Gastroesophageal sphincter (tissue), 4 donors: Measurements from ENCODE around the gene CPT1A. TPM values are rescaled to one million over a fixed set of nuclear protein-coding genes. Genes with fewer than 3 reads are reported as not detected.

Experiments
- ATAC-seq: fragments of 150-250 bp; one replicate; pipeline ENCODE4 v1.9.1; 2016; ENCODE audit warnings: mild to moderate bottlenecking, moderate library complexity
- H3K27ac ChIP-seq, 4 donors: fragments of 200-600 bp; sonication (generic) in 3 of 4; 1 replicate in 3 of 4; 2 replicates in 1 of 4; pipeline ENCODE4 v1.5.1; 2016 to 2019
- H3K27me3 ChIP-seq: fragments of 200-600 bp; sonication (generic); one replicate; pipeline ENCODE4 v1.5.1; 2019
- H3K36me3 ChIP-seq, 2 donors: fragments of 200-600 bp; sonication (generic); one replicate each; pipeline ENCODE4 v1.5.1; 2019; ENCODE audit warnings: control low read depth in 1 of 2
- H3K4me1 ChIP-seq, 3 donors: fragments of 200-600 bp; sonication (generic); 1 replicate in 2 of 3; 2 replicates in 1 of 3; pipeline ENCODE4 v1.5.1; 2016 to 2019; ENCODE audit warnings: control low read depth in 2 of 3
- H3K4me3 ChIP-seq, 2 donors: fragments of 200-600 bp; sonication (generic); one replicate each; pipeline ENCODE4 v1.5.1; 2019; ENCODE audit warnings: mild to moderate bottlenecking in 1 of 2, moderate library complexity in 1 of 2
- H3K9me3 ChIP-seq, 3 donors: fragments of 200-600 bp; sonication (generic); one replicate each; pipeline ENCODE4 v1.5.1; 2017 to 2019; ENCODE audit warnings: control low read depth in 2 of 3
- EP300 ChIP-seq: sonication (generic); formaldehyde crosslinking; IDR thresholded peaks from one replicate; pipeline ENCODE4 v1.6.1; 2017; ENCODE audit warnings: antibody characterized with exemption, mild to moderate bottlenecking
- POLR2A ChIP-seq, 2 donors: fragments of 450-650 bp; IDR thresholded peaks; one replicate each; pipeline ENCODE4 v1.6.1; 2017; ENCODE audit warnings: antibody characterized with exemption in 2 of 2, mild to moderate bottlenecking in 2 of 2, moderate library complexity in 1 of 2
- POLR2AphosphoS5 ChIP-seq: sonication (generic); formaldehyde crosslinking; IDR thresholded peaks from one replicate; pipeline ENCODE4 v1.6.1; 2017; ENCODE audit warnings: antibody characterized with exemption
- WGBS, 2 donors: methylation state at CpG; one replicate each; pipeline ENCODE4 v1.1.5; 2018; ENCODE audit warnings: low coverage in 1 of 2; 5-methylcytosine and 5-hydroxymethylcytosine counted together
- total RNA-seq, 4 donors: library from RNA; depleted of rRNA; stranded (reverse); fragments of >200 nt; gene quantifications; one replicate each; pipeline ENCODE4 v1.1.0, GENCODE V29; 2016
- TF ChIP-seq, protein P1 (sequence below), 4 experiments: fragments of 200-600 bp in 2 of 4; fragments of 450-650 bp in 2 of 4; sonication (generic) in 1 of 4; IDR thresholded peaks; one replicate each; pipeline ENCODE4 v1.5.1; 2017 to 2019; ENCODE audit warnings: antibody characterized with exemption in 4 of 4, mild to moderate bottlenecking in 2 of 4, moderate library complexity in 2 of 4

CPT1A gene
- total RNA-seq, 4 donors from 2014 or later = 33.4 to 103 (median 74.7) TPM

DNA sequence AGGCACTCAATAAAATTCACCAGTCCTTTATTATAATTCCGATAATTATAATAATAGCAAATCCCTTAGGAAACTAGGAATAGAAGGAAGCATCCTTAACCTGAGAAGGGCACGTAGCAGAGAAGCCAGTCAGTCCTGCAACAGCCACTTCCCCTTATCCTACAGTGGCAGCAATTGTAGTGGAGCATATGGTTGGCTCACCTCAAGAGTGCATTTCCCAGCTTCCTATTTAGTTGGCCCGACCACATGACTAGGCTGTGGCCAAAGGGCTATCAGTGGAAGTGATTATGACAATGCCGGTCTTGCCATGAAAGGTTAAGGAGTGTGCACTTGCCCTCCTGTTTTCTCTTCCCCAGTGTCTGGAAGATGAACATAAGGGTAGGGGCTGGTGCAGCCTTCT is 117.4 kb downstream of the CPT1A start:
- no peak overlapping the region for H3K27ac ChIP-seq
- ATAC-seq = no peak
- no peak overlapping the region for H3K4me3 ChIP-seq
- peaks cover 0 to 8% (median 0%) of the 10 kb centered on the region in 3 donors for H3K9me3 ChIP-seq
- WGBS, 2 donors = 87% methylated on average over 2 to 4 of the region's 4 CpGs
- TF ChIP-seq POLR2AphosphoS5 = no peak
- no peak for TF ChIP-seq EP300
- TF ChIP-seq POLR2A (IDR thresholded peaks at IDR 0.05) = no peak
- TF ChIP-seq, protein P1, sequence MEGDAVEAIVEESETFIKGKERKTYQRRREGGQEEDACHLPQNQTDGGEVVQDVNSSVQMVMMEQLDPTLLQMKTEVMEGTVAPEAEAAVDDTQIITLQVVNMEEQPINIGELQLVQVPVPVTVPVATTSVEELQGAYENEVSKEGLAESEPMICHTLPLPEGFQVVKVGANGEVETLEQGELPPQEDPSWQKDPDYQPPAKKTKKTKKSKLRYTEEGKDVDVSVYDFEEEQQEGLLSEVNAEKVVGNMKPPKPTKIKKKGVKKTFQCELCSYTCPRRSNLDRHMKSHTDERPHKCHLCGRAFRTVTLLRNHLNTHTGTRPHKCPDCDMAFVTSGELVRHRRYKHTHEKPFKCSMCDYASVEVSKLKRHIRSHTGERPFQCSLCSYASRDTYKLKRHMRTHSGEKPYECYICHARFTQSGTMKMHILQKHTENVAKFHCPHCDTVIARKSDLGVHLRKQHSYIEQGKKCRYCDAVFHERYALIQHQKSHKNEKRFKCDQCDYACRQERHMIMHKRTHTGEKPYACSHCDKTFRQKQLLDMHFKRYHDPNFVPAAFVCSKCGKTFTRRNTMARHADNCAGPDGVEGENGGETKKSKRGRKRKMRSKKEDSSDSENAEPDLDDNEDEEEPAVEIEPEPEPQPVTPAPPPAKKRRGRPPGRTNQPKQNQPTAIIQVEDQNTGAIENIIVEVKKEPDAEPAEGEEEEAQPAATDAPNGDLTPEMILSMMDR (IDR thresholded peaks at IDR 0.05) = no peak
- peaks cover 9% of the 10 kb centered on the region for H3K27me3 ChIP-seq
- H3K36me3 ChIP-seq = no peaks in the 10 kb centered on the region
- no peaks in the 10 kb centered on the region for H3K4me1 ChIP-seq

DNA sequence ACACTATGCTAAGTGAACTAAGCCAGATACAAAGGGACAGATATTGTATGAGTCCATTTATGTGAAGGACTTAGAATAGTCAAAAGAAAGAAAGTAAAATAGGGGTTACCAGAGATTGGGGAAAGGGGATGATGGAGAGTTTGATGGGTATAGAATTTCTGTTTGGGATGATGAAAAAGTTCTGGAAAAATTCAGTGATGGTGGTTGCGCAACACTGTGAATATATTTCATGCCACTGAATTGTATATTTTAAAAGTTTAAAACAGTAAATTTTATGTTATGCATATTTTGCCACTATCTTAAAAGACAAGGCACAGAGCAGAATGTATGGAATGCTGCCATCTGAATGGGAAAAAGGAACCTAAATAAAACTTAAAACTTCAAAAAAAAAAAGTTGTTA is 119.6 kb downstream of the CPT1A start:
- peaks cover 9% of the 10 kb centered on the region for H3K27me3 ChIP-seq
- H3K4me1 ChIP-seq = no peaks in the 10 kb centered on the region
- H3K9me3 ChIP-seq = peaks cover 0 to 8% (median 0%) of the 10 kb centered on the region in 3 donors
- no peak for ATAC-seq
- no peak overlapping the region for H3K4me3 ChIP-seq
- H3K36me3 ChIP-seq = no peaks in the 10 kb centered on the region
- 93 to 100% methylated on average over 1 of the region's 1 CpG for WGBS, 2 donors
- TF ChIP-seq POLR2A (IDR thresholded peaks at IDR 0.05) = no peak
- no peak for TF ChIP-seq POLR2AphosphoS5
- TF ChIP-seq, protein P1 (IDR thresholded peaks at IDR 0.05) = no peak
- no peak for TF ChIP-seq EP300
- no peak overlapping the region for H3K27ac ChIP-seq

DNA sequence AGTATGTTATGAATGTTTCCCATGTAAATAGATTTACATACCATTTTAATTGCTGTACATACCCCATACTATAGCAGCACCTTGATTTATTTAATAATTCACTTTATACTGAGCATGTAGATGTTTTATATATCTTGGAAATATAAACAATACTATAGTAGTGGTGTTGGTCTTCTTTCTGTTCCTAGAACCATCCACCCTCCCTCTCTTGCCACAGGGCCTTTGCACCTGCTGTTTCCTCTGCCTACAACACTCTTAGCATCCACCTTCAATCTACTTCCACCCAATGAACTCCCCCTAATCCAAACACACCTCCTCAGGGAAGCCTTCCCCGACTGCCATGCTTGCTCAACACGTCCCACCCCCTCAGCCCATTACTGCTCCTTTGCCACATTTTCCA is 120.6 kb downstream of the CPT1A start:
- Histone ChIP-seq H3K9me3 (peaks cover 0 to 8% (median 0%) of the 10 kb centered on the region in 3 donors), H3K4me3 (no peak overlapping the region), H3K36me3 (no peaks in the 10 kb centered on the region), H3K4me1 (no peaks in the 10 kb centered on the region), H3K27ac (no peak overlapping the region), H3K27me3 (peaks cover 18% of the 10 kb centered on the region)
- ATAC-seq = no peak
- 89 to 90% methylated on average over 2 of the region's 2 CpGs for WGBS, 2 donors
- TF ChIP-seq, protein P1 (IDR thresholded peaks at IDR 0.05) = no peak
- TF ChIP-seq POLR2AphosphoS5 (no peak), EP300 (no peak)

DNA sequence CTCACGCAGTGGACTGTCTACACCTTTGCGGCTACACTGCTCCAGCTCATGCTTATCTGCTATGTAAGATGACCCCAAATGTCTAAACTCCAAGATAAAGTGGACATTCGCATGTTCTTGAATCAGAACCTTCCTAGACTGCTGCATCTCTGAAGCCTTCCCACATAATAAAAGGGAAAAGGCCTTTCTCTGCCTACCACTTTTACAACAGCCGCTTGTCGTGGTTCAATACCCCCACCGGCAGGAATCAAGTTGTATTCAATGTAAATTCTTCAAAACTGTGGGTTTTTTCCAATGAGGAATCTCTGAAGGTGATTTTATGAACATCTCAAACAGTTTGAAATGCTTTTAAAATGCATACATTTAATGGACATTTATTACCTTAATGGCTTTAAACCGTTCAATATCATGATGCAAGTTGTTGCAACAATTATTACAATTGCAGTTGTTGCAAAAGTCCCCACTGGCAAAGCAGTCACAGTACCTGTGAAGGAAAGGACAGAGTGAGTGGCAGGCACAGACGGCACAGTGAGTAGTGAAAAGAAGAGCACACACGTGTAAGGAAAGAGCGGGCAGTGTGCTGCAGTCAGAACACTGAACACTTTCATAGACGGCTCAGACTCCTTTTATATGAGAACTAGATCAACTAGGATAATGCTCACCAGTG is 126.1 kb downstream of the CPT1A start:
- Histone ChIP-seq H3K4me1 (no peaks in the 10 kb centered on the region), H3K27me3 (peaks cover 17% of the 10 kb centered on the region), H3K4me3 (no peak overlapping the region), H3K9me3 (peaks cover 0 to 7% (median 0%) of the 10 kb centered on the region in 3 donors), H3K27ac (no peak overlapping the region), H3K36me3 (no peaks in the 10 kb centered on the region)
- TF ChIP-seq, protein P1 (IDR thresholded peaks at IDR 0.05) = no peak
- no peak for TF ChIP-seq EP300
- no peak for TF ChIP-seq POLR2AphosphoS5
- no peak for TF ChIP-seq POLR2A (IDR thresholded peaks at IDR 0.05)
- WGBS, 2 donors = 72 to 90% methylated on average over 10 to 11 of the region's 11 CpGs
- no peak for ATAC-seq
